C1 segment of cervical spinal cord (tissue), 14 donors: ENCODE results near the gene CSTPP1.
A peak's percentile ranks its signal among the peaks of the same experiment; 100 is the strongest.
"Not testable (repeated sequence)": the region's sequence is repeated elsewhere in the genome, so short reads cannot be mapped to it uniquely, and the experiment has no call there.

Source experiments
- DNase-seq, 14 donors: peaks; one replicate each; lab custom pipeline; 2025; lab: John Stamatoyannopoulos, UW

CSTPP1 gene

GRCh38 chr11:47178737-47179654, 242.4 kb downstream of the CSTPP1 start:
- no peak for DNase-seq

- DNase-seq = peak in 3 of 14 donors; percentile 4 to 32 (median 16)
Measured at GRCh38 chr11:47179655-47179991, 243.1 kb downstream of the CSTPP1 start.

- no peak for DNase-seq
Measured at GRCh38 chr11:47180006-47180787, 243.6 kb downstream of the CSTPP1 start.

- DNase-seq = no peak
Measured at GRCh38 chr11:47181271-47181670, 244.7 kb downstream of the CSTPP1 start.

GRCh38 chr11:47182380-47182779, 245.8 kb downstream of the CSTPP1 start:
- no peak for DNase-seq

- DNase-seq = no peak
Measured at GRCh38 chr11:47183031-47183856, 246.7 kb downstream of the CSTPP1 start.

GRCh38 chr11:47183969-47184368, 247.4 kb downstream of the CSTPP1 start:
- peak in 1 of 14 donors; percentile 47 for DNase-seq

GRCh38 chr11:47184711-47185304, 248.2 kb downstream of the CSTPP1 start:
- peak in 13 of 14 donors; percentile 46 to 86 (median 73) for DNase-seq

GRCh38 chr11:47185305-47186075, 248.9 kb downstream of the CSTPP1 start:
- peak in 12 of 14 donors; percentile 36 to 85 (median 63) for DNase-seq

- peak in 6 of 14 donors; percentile 15 to 68 (median 40) for DNase-seq
Measured at GRCh38 chr11:47186076-47186699, 249.6 kb downstream of the CSTPP1 start, which contains the start of gene PACSIN3. Gene PACSIN3 (minus strand): TSS chr11:47186434. CDS start chr11:47182727, 3,707 bp downstream.

- DNase-seq = peak in 5 of 14 donors; percentile 41 to 88 (median 54)
Measured at GRCh38 chr11:47186700-47187695, 250.4 kb downstream of the CSTPP1 start.

GRCh38 chr11:47187723-47188122, 251.2 kb downstream of the CSTPP1 start:
- DNase-seq = peak in 1 of 14 donors; percentile 60

- DNase-seq = no peak
Measured at GRCh38 chr11:47188259-47188658, 251.7 kb downstream of the CSTPP1 start.

- no peak for DNase-seq
Measured at GRCh38 chr11:47189100-47189834, 252.7 kb downstream of the CSTPP1 start.

- DNase-seq = not testable (repeated sequence)
Measured at GRCh38 chr11:47191137-47191536, 254.6 kb downstream of the CSTPP1 start.

GRCh38 chr11:47192111-47192510, 255.6 kb downstream of the CSTPP1 start:
- no peak for DNase-seq

GRCh38 chr11:47198161-47198560, 261.6 kb downstream of the CSTPP1 start:
- not testable (repeated sequence) for DNase-seq

- no peak for DNase-seq
Measured at GRCh38 chr11:47201015-47201414, 264.5 kb downstream of the CSTPP1 start.
